Neural progenitor cell (in vitro differentiated cells): ENCODE measurements around the gene BCL7A. TPM values are rescaled to one million over a fixed set of nuclear protein-coding genes. Genes with fewer than 3 reads are reported as not detected.

ENCODE experiments used
- DNase-seq: peaks from one replicate; pipeline ENCODE4 v3.0.0-alpha.2; 2016; ENCODE audit warnings: low spot score
- H2AFZ ChIP-seq: fragments of 200-600 bp; sonication (generic); replicated peaks from 2 replicates; pipeline ENCODE4 v1.6.1; 2016; ENCODE audit warnings: antibody characterized with exemption
- H3F3A ChIP-seq: fragments of 200-600 bp; sonication (generic); 2 replicates; pipeline ENCODE4 v1.6.1; 2016; ENCODE audit warnings: antibody characterized with exemption, low read depth
- H3K27ac ChIP-seq: fragments of 200-600 bp; sonication (generic); 2 replicates; pipeline ENCODE4 v1.5.1; 2016; ENCODE audit warnings: mild to moderate bottlenecking
- H3K27me3 ChIP-seq: fragments of 200-600 bp; sonication (generic); 2 replicates; pipeline ENCODE4 v1.6.1; 2016; ENCODE audit warnings: mild to moderate bottlenecking, moderate library complexity
- H3K36me3 ChIP-seq: fragments of 200-600 bp; sonication (generic); 2 replicates; pipeline ENCODE4 v1.5.1; 2016
- H3K4me1 ChIP-seq: fragments of 200-600 bp; sonication (generic); 2 replicates; pipeline ENCODE4 v1.6.1; 2016; ENCODE audit warnings: mixed run types
- H3K4me2 ChIP-seq: fragments of 200-600 bp; sonication (generic); 2 replicates; pipeline ENCODE4 v1.6.1; 2016
- H3K4me3 ChIP-seq: fragments of 200-600 bp; sonication (generic); 2 replicates; pipeline ENCODE4 v1.5.1; 2016
- H3K79me2 ChIP-seq: fragments of 200-600 bp; sonication (generic); 2 replicates; pipeline ENCODE4 v1.6.1; 2016; ENCODE audit warnings: low read depth
- H3K9ac ChIP-seq: fragments of 200-600 bp; sonication (generic); 2 replicates; pipeline ENCODE4 v1.6.1; 2016
- H3K9me3 ChIP-seq: fragments of 200-600 bp; sonication (generic); 2 replicates; pipeline ENCODE4 v1.5.1; 2016; ENCODE audit warnings: low read depth
- H4K20me1 ChIP-seq: fragments of 200-600 bp; sonication (generic); 2 replicates; pipeline ENCODE4 v1.6.1; 2016; ENCODE audit warnings: low read depth
- H3K27ac Mint-ChIP-seq: 3 replicates; pipeline ENCODE4 v1.8.0; 2021; ENCODE audit warnings: mixed read lengths
- H3K27me3 Mint-ChIP-seq: 2 replicates; pipeline ENCODE4 v1.8.0; 2022; ENCODE audit warnings: low read depth, mild to moderate bottlenecking, inconsistent platforms, moderate library complexity, mixed read lengths; ENCODE audit not compliant: insufficient read depth
- H3K36me3 Mint-ChIP-seq: 3 replicates; pipeline ENCODE4 v1.8.0; 2021; ENCODE audit warnings: mixed read lengths
- H3K4me1 Mint-ChIP-seq: 3 replicates; pipeline ENCODE4 v1.8.0; 2021; ENCODE audit warnings: mixed read lengths
- H3K4me3 Mint-ChIP-seq: 3 replicates; pipeline ENCODE4 v1.8.0; 2021; ENCODE audit warnings: mild to moderate bottlenecking, moderate library complexity, mixed read lengths
- H3K9me3 Mint-ChIP-seq: 3 replicates; pipeline ENCODE4 v1.8.0; 2020; ENCODE audit warnings: mixed read lengths
- CTCF ChIP-seq: fragments of 200-600 bp; sonication (generic); IDR thresholded peaks from 2 replicates; pipeline ENCODE4 v1.5.1; 2017; ENCODE audit warnings: antibody characterized with exemption, mild to moderate bottlenecking
- EZH2 ChIP-seq: fragments of 200-600 bp; sonication (generic); IDR thresholded peaks from 2 replicates; pipeline ENCODE4 v1.6.1; 2017; ENCODE audit warnings: antibody characterized with exemption, mild to moderate bottlenecking, moderate library complexity
- EZH2phosphoT487 ChIP-seq: fragments of 200-600 bp; sonication (generic); IDR thresholded peaks from 2 replicates; pipeline ENCODE4 v1.6.1; 2017; ENCODE audit warnings: antibody characterized with exemption
- total RNA-seq: library from RNA; depleted of rRNA; stranded (reverse); fragments of >200 nt; gene quantifications from 2 replicates; pipeline ENCODE4 v1.2.3, GENCODE V29; 2015; ENCODE audit warnings: low replicate concordance

Gene BCL7A
- total RNA-seq, 1 donor from 2014 or later = 22.1 TPM

- H3K9me3 ChIP-seq = no peaks in the 10 kb centered on the region
- no peak for DNase-seq
- no peak for TF ChIP-seq CTCF
- H3K4me2 ChIP-seq = no peak overlapping the region
- H2AFZ ChIP-seq = no peak overlapping the region
- H3K36me3 Mint-ChIP-seq = peaks cover 1% of the 10 kb centered on the region
- no peak overlapping the region for H3K4me3 ChIP-seq
- H3K27ac Mint-ChIP-seq = peak overlapping the region; percentile 83
- H3K27me3 ChIP-seq = no peaks in the 10 kb centered on the region
- H3K4me1 Mint-ChIP-seq = peaks cover 16% of the 10 kb centered on the region
- H3K4me1 ChIP-seq = peaks cover 6% of the 10 kb centered on the region
- H4K20me1 ChIP-seq = peaks cover 7% of the 10 kb centered on the region
- H3K9ac ChIP-seq = no peak overlapping the region
- peaks cover 3% of the 10 kb centered on the region for H3K27me3 Mint-ChIP-seq
- peaks cover 26% of the 10 kb centered on the region for H3F3A ChIP-seq
- H3K79me2 ChIP-seq = no peaks in the 10 kb centered on the region
- H3K36me3 ChIP-seq = no peaks in the 10 kb centered on the region
- H3K4me3 Mint-ChIP-seq = no peak overlapping the region
- no peak overlapping the region for H3K27ac ChIP-seq
- H3K9me3 Mint-ChIP-seq = peaks cover 2% of the 10 kb centered on the region
These were observed 75.9 kb downstream of the BCL7A start for GRCh38 chr12:122097584-122097926.

GRCh38 chr12:122097927-122098756 lies 76.5 kb downstream of the BCL7A start:
- Mint-ChIP-seq H3K27ac (peak overlapping the region; percentile 95), H3K4me3 (no peak overlapping the region), H3K36me3 (peaks cover 3% of the 10 kb centered on the region), H3K4me1 (peaks cover 16% of the 10 kb centered on the region), H3K27me3 (peaks cover 4% of the 10 kb centered on the region), H3K9me3 (peaks cover 3% of the 10 kb centered on the region)
- no peak for DNase-seq
- H3K4me3 ChIP-seq = no peak overlapping the region
- no peaks in the 10 kb centered on the region for H3K9me3 ChIP-seq
- H3F3A ChIP-seq = peaks cover 24% of the 10 kb centered on the region
- no peak overlapping the region for H2AFZ ChIP-seq
- H4K20me1 ChIP-seq = peaks cover 7% of the 10 kb centered on the region
- no peaks in the 10 kb centered on the region for H3K36me3 ChIP-seq
- H3K9ac ChIP-seq = no peak overlapping the region
- H3K4me2 ChIP-seq = no peak overlapping the region
- no peaks in the 10 kb centered on the region for H3K27me3 ChIP-seq
- peaks cover 6% of the 10 kb centered on the region for H3K4me1 ChIP-seq
- no peaks in the 10 kb centered on the region for H3K79me2 ChIP-seq
- H3K27ac ChIP-seq = no peak overlapping the region
- no peak for TF ChIP-seq EZH2
- TF ChIP-seq CTCF = no peak
- TF ChIP-seq EZH2phosphoT487 = no peak

- Mint-ChIP-seq H3K9me3 (peaks cover 3% of the 10 kb centered on the region), H3K4me3 (no peak overlapping the region), H3K36me3 (peaks cover 3% of the 10 kb centered on the region), H3K27me3 (peaks cover 4% of the 10 kb centered on the region), H3K27ac (no peak overlapping the region), H3K4me1 (peaks cover 16% of the 10 kb centered on the region)
- Histone ChIP-seq H3K27me3 (no peaks in the 10 kb centered on the region), H3K4me3 (no peak overlapping the region), H3K9me3 (no peaks in the 10 kb centered on the region), H2AFZ (no peak overlapping the region), H3K27ac (no peak overlapping the region), H4K20me1 (peaks cover 7% of the 10 kb centered on the region), H3K36me3 (no peaks in the 10 kb centered on the region), H3F3A (peaks cover 13% of the 10 kb centered on the region), H3K79me2 (no peaks in the 10 kb centered on the region), H3K4me2 (no peak overlapping the region), H3K4me1 (peaks cover 6% of the 10 kb centered on the region), H3K9ac (no peak overlapping the region)
- TF ChIP-seq EZH2 (no peak), CTCF (no peak), EZH2phosphoT487 (no peak)
- no peak for DNase-seq
These were observed 77.6 kb downstream of the BCL7A start for GRCh38 chr12:122099280-122099749.
